ENCODE data around the gene CHMP5.

The CHMP5 gene

DNA sequence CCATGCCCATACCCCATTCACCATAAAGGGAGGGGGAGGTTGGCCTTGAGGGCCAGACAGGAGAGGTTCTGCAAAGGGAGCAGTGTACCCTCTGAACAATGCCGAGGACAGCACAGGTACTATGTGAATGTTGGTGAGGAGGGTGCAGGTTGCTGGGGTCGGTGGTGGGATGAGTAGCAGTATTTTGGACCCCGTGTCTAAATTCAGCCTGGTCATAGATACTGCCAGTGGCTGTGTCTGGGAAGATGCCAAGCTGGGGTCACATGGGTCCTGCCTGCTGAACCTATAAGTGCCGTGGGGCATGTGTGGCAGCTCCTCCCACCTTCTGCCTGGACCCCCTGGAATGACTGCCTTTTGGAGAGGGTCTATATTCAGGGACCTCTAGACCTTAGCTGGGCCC, 36.2 kb upstream of the CHMP5 start:
- TF ChIP-seq, protein P1, sequence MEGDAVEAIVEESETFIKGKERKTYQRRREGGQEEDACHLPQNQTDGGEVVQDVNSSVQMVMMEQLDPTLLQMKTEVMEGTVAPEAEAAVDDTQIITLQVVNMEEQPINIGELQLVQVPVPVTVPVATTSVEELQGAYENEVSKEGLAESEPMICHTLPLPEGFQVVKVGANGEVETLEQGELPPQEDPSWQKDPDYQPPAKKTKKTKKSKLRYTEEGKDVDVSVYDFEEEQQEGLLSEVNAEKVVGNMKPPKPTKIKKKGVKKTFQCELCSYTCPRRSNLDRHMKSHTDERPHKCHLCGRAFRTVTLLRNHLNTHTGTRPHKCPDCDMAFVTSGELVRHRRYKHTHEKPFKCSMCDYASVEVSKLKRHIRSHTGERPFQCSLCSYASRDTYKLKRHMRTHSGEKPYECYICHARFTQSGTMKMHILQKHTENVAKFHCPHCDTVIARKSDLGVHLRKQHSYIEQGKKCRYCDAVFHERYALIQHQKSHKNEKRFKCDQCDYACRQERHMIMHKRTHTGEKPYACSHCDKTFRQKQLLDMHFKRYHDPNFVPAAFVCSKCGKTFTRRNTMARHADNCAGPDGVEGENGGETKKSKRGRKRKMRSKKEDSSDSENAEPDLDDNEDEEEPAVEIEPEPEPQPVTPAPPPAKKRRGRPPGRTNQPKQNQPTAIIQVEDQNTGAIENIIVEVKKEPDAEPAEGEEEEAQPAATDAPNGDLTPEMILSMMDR (conservative IDR thresholded peaks at IDR 0.05; ENCODE audit: low read depth, low read length): no peak
- Histone ChIP-seq H2AFZ (ENCODE audit: low read depth) (no peak overlapping the region), H3K4me3 (IDR thresholded peaks at IDR 0.05; ENCODE audit: insufficient read depth, low read depth, low read length) (no peak overlapping the region), H3K4me2 (no peak overlapping the region), H3K79me2 (ENCODE audit: insufficient read depth, low read depth) (no peaks in the 10 kb centered on the region), H3K36me3 (ENCODE audit: insufficient read depth) (no peaks in the 10 kb centered on the region), H3K9ac (no peak overlapping the region), H4K20me1 (ENCODE audit: insufficient read depth) (no peaks in the 10 kb centered on the region), H3K4me1 (ENCODE audit: low read depth, poor library complexity, severe bottlenecking) (peaks cover 10% of the 10 kb centered on the region), H3K27me3 (ENCODE audit: insufficient read depth, low read depth) (no peaks in the 10 kb centered on the region), H3K27ac (no peak overlapping the region)

DNA sequence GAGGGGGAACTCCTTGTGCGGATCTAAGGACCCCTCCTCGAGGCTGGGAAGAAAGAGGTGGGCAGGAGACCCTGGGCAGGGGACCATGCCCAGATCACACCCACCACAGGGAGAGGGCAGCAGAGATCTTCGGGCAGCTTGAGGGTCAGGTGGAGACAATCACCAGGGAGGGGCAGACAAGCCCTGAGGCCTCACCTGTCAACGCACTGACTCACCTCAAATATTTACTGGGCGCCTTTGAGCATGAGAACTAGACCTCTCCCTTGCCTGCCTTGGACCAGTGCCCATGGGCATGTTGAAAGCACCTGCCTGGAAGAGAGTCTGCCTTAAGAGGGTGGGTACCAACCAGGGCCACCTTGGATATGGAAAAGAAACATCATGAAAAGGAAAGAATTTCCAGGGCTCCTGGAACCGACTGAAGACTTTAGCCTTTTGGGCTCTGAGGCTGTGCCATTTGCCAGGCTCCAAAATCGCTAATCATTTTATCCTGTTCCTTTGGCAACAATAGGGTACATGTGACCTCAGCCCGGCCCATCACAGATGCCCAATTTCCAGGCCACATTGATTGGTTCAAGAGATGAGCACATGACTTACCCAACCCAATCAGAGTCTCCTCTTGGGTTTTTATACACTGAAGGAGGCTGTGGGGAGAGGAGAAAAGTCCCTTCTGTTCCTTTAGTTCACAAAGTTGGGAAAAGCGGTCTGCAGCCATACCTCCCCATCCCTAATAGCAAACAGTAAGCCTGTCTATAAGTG, 35.3 kb upstream of the CHMP5 start:
- no peaks in the 10 kb centered on the region for H3K36me3 ChIP-seq (ENCODE audit: insufficient read depth)
- no peak overlapping the region for H3K4me2 ChIP-seq
- H3K4me3 ChIP-seq (IDR thresholded peaks at IDR 0.05; ENCODE audit: insufficient read depth, low read depth, low read length): no peak overlapping the region
- H2AFZ ChIP-seq (ENCODE audit: low read depth): no peak overlapping the region
- H3K4me1 ChIP-seq (ENCODE audit: low read depth, poor library complexity, severe bottlenecking): peaks cover 9% of the 10 kb centered on the region
- no peak overlapping the region for H3K27ac ChIP-seq
- TF ChIP-seq, protein P1 (conservative IDR thresholded peaks at IDR 0.05; ENCODE audit: low read depth, low read length): no peak
- no peaks in the 10 kb centered on the region for H4K20me1 ChIP-seq (ENCODE audit: insufficient read depth)
- no peak overlapping the region for H3K9ac ChIP-seq
- H3K27me3 ChIP-seq (ENCODE audit: insufficient read depth, low read depth): no peaks in the 10 kb centered on the region
- no peaks in the 10 kb centered on the region for H3K79me2 ChIP-seq (ENCODE audit: insufficient read depth, low read depth)

DNA sequence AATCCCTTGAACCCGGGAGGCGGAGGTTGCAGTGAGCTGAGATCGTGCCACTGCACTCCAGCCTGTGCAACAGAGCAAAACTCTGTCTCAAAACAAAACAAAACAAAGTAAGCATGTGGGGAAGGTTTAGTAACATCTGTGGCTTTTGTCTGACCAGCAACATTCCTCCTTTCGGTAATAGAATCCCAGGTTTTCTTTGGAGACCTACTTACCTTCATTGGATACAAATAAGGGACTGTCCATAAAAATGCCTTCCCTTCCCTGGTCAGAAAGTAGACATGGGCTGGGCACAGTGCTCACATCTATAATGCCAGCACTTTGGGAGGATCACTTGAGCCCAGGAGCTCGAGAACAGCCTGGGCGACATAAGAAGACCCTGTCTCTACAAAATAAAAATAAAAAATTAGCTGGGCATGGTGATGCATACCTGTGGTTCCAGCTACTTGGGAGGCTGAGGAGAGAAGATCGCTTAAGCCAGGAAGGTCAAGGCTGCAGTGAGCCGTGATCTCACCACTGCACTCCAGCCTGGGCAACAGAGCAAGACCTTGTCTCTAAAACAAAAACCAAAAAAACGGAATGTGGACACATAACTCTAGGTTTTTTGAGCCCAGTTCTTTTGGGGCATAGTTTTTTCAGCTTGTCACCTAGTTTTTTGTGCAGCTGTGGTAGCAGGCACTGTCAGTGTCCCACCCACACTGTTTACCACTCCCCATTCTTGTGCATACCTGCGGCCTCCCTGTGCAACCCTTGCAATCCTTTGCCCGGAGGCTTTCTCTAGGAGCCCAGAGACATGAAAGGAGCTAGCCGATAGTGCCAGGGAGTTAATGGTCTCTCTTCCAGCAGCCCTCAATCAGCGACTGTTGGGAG, 33.9 kb upstream of the CHMP5 start:
- Histone ChIP-seq H3K27me3 (ENCODE audit: insufficient read depth, low read depth) (no peaks in the 10 kb centered on the region), H3K9ac (no peak overlapping the region), H3K4me2 (no peak overlapping the region), H3K4me1 (ENCODE audit: low read depth, poor library complexity, severe bottlenecking) (no peaks in the 10 kb centered on the region), H3K27ac (no peak overlapping the region), H2AFZ (ENCODE audit: low read depth) (no peak overlapping the region), H3K4me3 (IDR thresholded peaks at IDR 0.05; ENCODE audit: insufficient read depth, low read depth, low read length) (no peak overlapping the region), H3K36me3 (ENCODE audit: insufficient read depth) (no peaks in the 10 kb centered on the region), H3K79me2 (ENCODE audit: insufficient read depth, low read depth) (no peaks in the 10 kb centered on the region), H4K20me1 (ENCODE audit: insufficient read depth) (no peaks in the 10 kb centered on the region)
- TF ChIP-seq, protein P1 (conservative IDR thresholded peaks at IDR 0.05; ENCODE audit: low read depth, low read length): no peak

DNA sequence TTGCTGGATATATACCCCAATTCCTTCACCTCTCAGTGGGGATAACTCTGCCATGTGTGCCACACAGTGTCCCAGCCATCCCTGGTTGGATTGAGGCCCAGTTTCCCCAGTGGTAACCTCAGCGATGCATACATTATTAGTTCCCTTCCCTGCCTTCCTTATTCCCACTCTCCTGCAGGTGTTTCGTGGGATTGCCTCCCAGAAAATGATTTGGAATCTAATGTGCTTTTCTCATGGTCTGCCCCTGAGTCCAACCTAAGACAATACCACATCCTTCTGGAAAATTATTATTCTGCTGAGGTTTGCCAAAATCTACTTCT, 33.3 kb upstream of the CHMP5 start:
- H3K27ac ChIP-seq: no peak overlapping the region
- no peak overlapping the region for H3K9ac ChIP-seq

More for the DNA sequence above, 33.3 kb upstream of the CHMP5 start:
- TF ChIP-seq, protein P1 (conservative IDR thresholded peaks at IDR 0.05; ENCODE audit: low read depth, low read length): no peak
- Histone ChIP-seq H4K20me1 (ENCODE audit: insufficient read depth) (no peaks in the 10 kb centered on the region), H2AFZ (ENCODE audit: low read depth) (no peak overlapping the region), H3K36me3 (ENCODE audit: insufficient read depth) (no peaks in the 10 kb centered on the region), H3K4me1 (ENCODE audit: low read depth, poor library complexity, severe bottlenecking) (no peaks in the 10 kb centered on the region), H3K4me2 (no peak overlapping the region), H3K4me3 (IDR thresholded peaks at IDR 0.05; ENCODE audit: insufficient read depth, low read depth, low read length) (no peak overlapping the region), H3K27me3 (ENCODE audit: insufficient read depth, low read depth) (no peaks in the 10 kb centered on the region), H3K79me2 (ENCODE audit: insufficient read depth, low read depth) (no peaks in the 10 kb centered on the region)

Measured in KMS-11 (cell line).